DMS114 treated with DMSO at 0.1 percent for 48 hours (cell line): ENCODE measurements around the gene JARID2.

ENCODE experiments used
- DNase-seq: peaks from one replicate; lab custom pipeline; 2025; ENCODE audit not compliant: unreplicated experiment; lab: John Stamatoyannopoulos, UW

The JARID2 gene

GRCh38 chr6:15391500-15391899, 145.6 kb downstream of the JARID2 start:
- no peak for DNase-seq

- no peak for DNase-seq
Measured at GRCh38 chr6:15392182-15392581, 146.3 kb downstream of the JARID2 start.

GRCh38 chr6:15393605-15394004, 147.7 kb downstream of the JARID2 start:
- DNase-seq = no peak

GRCh38 chr6:15395087-15395486, 149.2 kb downstream of the JARID2 start:
- DNase-seq = no peak

- no peak for DNase-seq
Measured at GRCh38 chr6:15396808-15397207, 150.9 kb downstream of the JARID2 start.

GRCh38 chr6:15398633-15399275, 152.9 kb downstream of the JARID2 start:
- DNase-seq = no peak

- no peak for DNase-seq
Measured at GRCh38 chr6:15399641-15400470, 154.0 kb downstream of the JARID2 start.

GRCh38 chr6:15400572-15401004, 154.7 kb downstream of the JARID2 start:
- DNase-seq = no peak

GRCh38 chr6:15401120-15401519, 155.3 kb downstream of the JARID2 start:
- DNase-seq = no peak

- no peak for DNase-seq
Measured at GRCh38 chr6:15401769-15402250, 155.9 kb downstream of the JARID2 start.

- no peak for DNase-seq
Measured at GRCh38 chr6:15402406-15403045, 156.7 kb downstream of the JARID2 start.

GRCh38 chr6:15403094-15403755, 157.4 kb downstream of the JARID2 start:
- no peak for DNase-seq

GRCh38 chr6:15404685-15404980, 158.8 kb downstream of the JARID2 start:
- no peak for DNase-seq

- DNase-seq = no peak
Measured at GRCh38 chr6:15405129-15406068, 159.5 kb downstream of the JARID2 start.

- no peak for DNase-seq
Measured at GRCh38 chr6:15406452-15406851, 160.6 kb downstream of the JARID2 start.

GRCh38 chr6:15408008-15408407, 162.1 kb downstream of the JARID2 start:
- DNase-seq = no peak

- DNase-seq = no peak
Measured at GRCh38 chr6:15408758-15409157, 162.9 kb downstream of the JARID2 start.

- DNase-seq = no peak
Measured at GRCh38 chr6:15409301-15410125, 163.6 kb downstream of the JARID2 start.

GRCh38 chr6:15410126-15410391, 164.2 kb downstream of the JARID2 start:
- DNase-seq = no peak

- DNase-seq = no peak
Measured at GRCh38 chr6:15410752-15411151, 164.9 kb downstream of the JARID2 start.
